H1 (cell line): ENCODE measurements around the gene DSCAM. TPM values are rescaled to one million over a fixed set of nuclear protein-coding genes. Genes with fewer than 3 reads are reported as not detected.
A peak's percentile ranks its signal among the peaks of the same experiment; 100 is the strongest.
"Not testable (repeated sequence)": the region's sequence is repeated elsewhere in the genome, so short reads cannot be mapped to it uniquely, and the experiment has no call there.

Source experiments
- CTCF ChIA-PET: fragments of 300-600 bp; sonication (Branson Sonifier 250); formaldehyde crosslinking; loops from one replicate; lab custom pipeline; 2021; ENCODE audit not compliant: partially characterized antibody; lab: Charles Lee
- POLR2A ChIA-PET: fragments of 300-600 bp; sonication (Branson Sonifier 250); formaldehyde crosslinking; loops from one replicate; lab custom pipeline; 2021; ENCODE audit warnings: inconsistent platforms; ENCODE audit not compliant: partially characterized antibody; lab: Charles Lee
- DNase-seq, 2 experiments: peaks; one replicate each; pipeline versions ENCODE4 v3.0.0 to v3.0.0-alpha.2; 2010 to 2022; ENCODE audit warnings: low spot score in 2 of 2, low read depth in 1 of 2, mixed read lengths in 1 of 2
- FAIRE-seq: peaks from 2 replicates; lab custom pipeline; 2011; peaks lifted over from hg19 to GRCh38; lab: Jason Lieb, UNC
- H2AFZ ChIP-seq: 2 replicates; pipeline ENCODE4 v1.8.1; 2012; ENCODE audit warnings: low read length, inconsistent platforms
- H2AK5ac ChIP-seq: 2 replicates; pipeline ENCODE4 v1.6.1; 2013; ENCODE audit warnings: low read depth, low read length
- H2BK120ac ChIP-seq: replicated peaks from 2 replicates; pipeline ENCODE3; 2013; ENCODE audit warnings: low read depth, low read length, inconsistent platforms
- H2BK12ac ChIP-seq: 2 replicates; pipeline ENCODE4 v1.6.1; 2013; ENCODE audit warnings: low read depth, low read length
- H2BK15ac ChIP-seq: 2 replicates; pipeline ENCODE4 v1.6.1; 2013; ENCODE audit warnings: low read length
- H2BK20ac ChIP-seq: 2 replicates; pipeline ENCODE4 v1.6.1; 2013; ENCODE audit warnings: low read length
- H2BK5ac ChIP-seq: 2 replicates; pipeline ENCODE4 v1.6.1; 2013; ENCODE audit warnings: low read depth, low read length
- H3K14ac ChIP-seq: 2 replicates; pipeline ENCODE4 v1.6.1; 2013; ENCODE audit warnings: inconsistent platforms; ENCODE audit not compliant: insufficient read length
- H3K18ac ChIP-seq: 2 replicates; pipeline ENCODE4 v1.6.1; 2013; ENCODE audit warnings: low read length; ENCODE audit errors: extremely low read depth
- H3K23ac ChIP-seq: 2 replicates; pipeline ENCODE4 v1.6.1; 2013; ENCODE audit warnings: inconsistent platforms; ENCODE audit not compliant: insufficient read length
- H3K23me2 ChIP-seq: 2 replicates; pipeline ENCODE4 v1.6.1; 2013; ENCODE audit warnings: low read depth, low read length
- H3K27ac ChIP-seq: 2 replicates; pipeline ENCODE4 v1.6.1; 2011; ENCODE audit warnings: low read depth, low read length, inconsistent platforms
- H3K27me3 ChIP-seq, 4 experiments: replicated peaks in 1 of 4; 1 replicate in 1 of 4; 2 replicates in 3 of 4; pipeline versions ENCODE4 v1.6.1 to v1.8.1; 2011 to 2013; ENCODE audit warnings: low read length in 3 of 4, mild to moderate bottlenecking in 3 of 4, inconsistent platforms in 2 of 4, mixed read lengths in 2 of 4, moderate library complexity in 1 of 4; ENCODE audit not compliant: control insufficient read depth in 3 of 4, insufficient read depth in 3 of 4; ENCODE audit errors: extremely low read depth in 1 of 4
- H3K36me3 ChIP-seq, 4 experiments: 2 replicates each; pipeline versions ENCODE4 v1.6.1 to v1.8.1; 2011 to 2013; ENCODE audit warnings: mild to moderate bottlenecking in 4 of 4, low read length in 3 of 4, moderate library complexity in 2 of 4, control low read depth in 1 of 4, inconsistent platforms in 1 of 4; ENCODE audit not compliant: insufficient read depth in 4 of 4, control insufficient read depth in 2 of 4
- H3K4ac ChIP-seq: replicated peaks from 2 replicates; pipeline ENCODE3; 2013; ENCODE audit warnings: low read length, low read depth, mixed read lengths, inconsistent platforms; ENCODE audit not compliant: insufficient read length
- H3K4me1 ChIP-seq, 4 experiments: replicated peaks in 1 of 4; 1 replicate in 1 of 4; 2 replicates in 3 of 4; pipeline versions ENCODE4 v1.6.1 to v1.8.1; 2011 to 2013; ENCODE audit warnings: low read length in 3 of 4, inconsistent platforms in 2 of 4, mixed read lengths in 1 of 4; ENCODE audit not compliant: insufficient read depth in 4 of 4, control insufficient read depth in 3 of 4
- H3K4me2 ChIP-seq, 2 experiments: 2 replicates each; pipeline versions ENCODE4 v1.6.1 to v1.8.1; 2011 to 2013; ENCODE audit warnings: low read depth in 2 of 2, low read length in 2 of 2, control low read depth in 1 of 2, inconsistent platforms in 1 of 2, mild to moderate bottlenecking in 1 of 2; ENCODE audit not compliant: insufficient read depth in 1 of 2
- H3K4me3 ChIP-seq, 4 experiments: fragments of 200-600, 300-600 bp in 1 of 4; sonication (generic), shearing (Covaris generic), sonication (Bioruptor Twin) in 1 of 4; 2 replicates each; pipeline versions ENCODE4 v1.5.1 to v1.8.1; 2011 to 2016; ENCODE audit warnings: low read length in 4 of 4, low read depth in 3 of 4, control low read depth in 2 of 4, inconsistent platforms in 2 of 4, mild to moderate bottlenecking in 2 of 4, mixed read lengths in 1 of 4, moderate library complexity in 1 of 4; ENCODE audit not compliant: insufficient read depth in 2 of 4; ENCODE audit errors: extremely low read depth in 1 of 4
- H3K56ac ChIP-seq: replicated peaks from 2 replicates; pipeline ENCODE3; 2013; ENCODE audit warnings: low read depth, mild to moderate bottlenecking, mixed read lengths, low read length, inconsistent platforms; ENCODE audit not compliant: insufficient read length
- H3K79me1 ChIP-seq: 2 replicates; pipeline ENCODE4 v1.6.1; 2013; ENCODE audit warnings: low read depth, low read length, control low read depth
- H3K79me2 ChIP-seq, 2 experiments: 2 replicates each; pipeline versions ENCODE4 v1.6.1 to v1.8.1; 2012 to 2013; ENCODE audit warnings: low read length in 2 of 2, mild to moderate bottlenecking in 2 of 2, inconsistent platforms in 1 of 2; ENCODE audit not compliant: insufficient read depth in 2 of 2, control insufficient read depth in 1 of 2
- H3K9ac ChIP-seq, 4 experiments: replicated peaks in 1 of 4; 1 replicate in 1 of 4; 2 replicates in 3 of 4; pipeline versions ENCODE4 v1.6.1 to v1.8.1; 2011 to 2013; ENCODE audit warnings: low read depth in 3 of 4, low read length in 3 of 4, control low read depth in 2 of 4, mild to moderate bottlenecking in 2 of 4, moderate library complexity in 2 of 4, inconsistent platforms in 1 of 4; ENCODE audit errors: extremely low read depth in 1 of 4
- H3K9me3 ChIP-seq, 2 experiments: 2 replicates each; pipeline versions ENCODE4 v1.6.1 to v1.8.1; 2012 to 2013; ENCODE audit warnings: mild to moderate bottlenecking in 2 of 2, moderate library complexity in 2 of 2, control low read depth in 1 of 2, inconsistent platforms in 1 of 2, low read depth in 1 of 2, low read length in 1 of 2, mixed read lengths in 1 of 2; ENCODE audit not compliant: insufficient read depth in 2 of 2
- H4K20me1 ChIP-seq, 2 experiments: replicated peaks in 1 of 2; 2 replicates each; pipeline versions ENCODE3 to v1.8.1; 2011 to 2013; ENCODE audit warnings: inconsistent platforms in 2 of 2, low read length in 2 of 2, mild to moderate bottlenecking in 1 of 2; ENCODE audit not compliant: insufficient read depth in 2 of 2, control insufficient read depth in 1 of 2
- H4K5ac ChIP-seq: 2 replicates; pipeline ENCODE4 v1.6.1; 2013; ENCODE audit warnings: low read length, low read depth, mixed read lengths, inconsistent platforms; ENCODE audit not compliant: insufficient read length
- H4K8ac ChIP-seq: 2 replicates; pipeline ENCODE4 v1.8.0; 2013; ENCODE audit warnings: mild to moderate bottlenecking, moderate library complexity, low read length, inconsistent platforms; ENCODE audit not compliant: insufficient read depth; ENCODE audit errors: extremely low read depth
- H4K91ac ChIP-seq: replicated peaks from 2 replicates; pipeline ENCODE3; 2013; ENCODE audit warnings: low read length, mixed read lengths, inconsistent platforms; ENCODE audit not compliant: insufficient read length
- YY1 ChIP-seq: IDR thresholded peaks from 2 replicates; pipeline ENCODE4 v1.6.1; 2011; ENCODE audit warnings: low read depth, mild to moderate bottlenecking, low read length
- WGBS, 2 experiments: shearing (Covaris generic) in 1 of 2; methylation state at CpG; one replicate each; pipeline versions ENCODE4 v1.1.6 to v1.1.7; 2013 to 2015; ENCODE audit warnings: low lambda C conversion rate in 2 of 2, mixed read lengths in 2 of 2, inconsistent platforms in 1 of 2, low coverage in 1 of 2, missing lambda C conversion rate in 1 of 2; ENCODE audit not compliant: insufficient replicate concordance in 2 of 2, insufficient coverage in 1 of 2, insufficient read length in 1 of 2; ENCODE audit errors: extremely low coverage in 1 of 2, missing lambda C conversion rate in 1 of 2; 5-methylcytosine and 5-hydroxymethylcytosine counted together
- polyA plus RNA-seq, 7 experiments: library from polyadenylated mRNA; depleted of rRNA in 3 of 7; stranded (reverse) in 5 of 7; unstranded in 2 of 7; fragments of >200 nt in 5 of 7; fragments of 200-250 nt in 2 of 7; gene quantifications; 1 replicate in 5 of 7; 2 replicates in 1 of 7; 4 replicates in 1 of 7; pipeline versions ENCODE4 v1.2.1 to v1.2.3, GENCODE V29; 2011 to 2013; ENCODE audit warnings: missing spikeins in 2 of 7, mixed read lengths in 2 of 7
- total RNA-seq: library from RNA; stranded (reverse); fragmentation: NEBNext Ultra II Directional; extraction: Animal tissue kit (Norgen Biotek cat#: 25700); gene quantifications from 2 replicates; pipeline ENCODE4 v1.2.1, GENCODE V29; 2021

The DSCAM gene
- total and polyA plus RNA-seq, 2 of the 8 experiments (the other 6 are each of a cell fraction or from before 2014, with no cell fraction given), result 0.02 to 0.15 TPM

GRCh38 chr21:40033156-40033782 is 813.7 kb downstream of the DSCAM start:
- not testable (repeated sequence) for H3K79me1 ChIP-seq, H3K4me2 ChIP-seq, H3K18ac ChIP-seq, H2BK5ac ChIP-seq, H3K23ac ChIP-seq, H3K4ac ChIP-seq, H3K27me3 ChIP-seq, H2BK120ac ChIP-seq, H2BK20ac ChIP-seq, H3K4me1 ChIP-seq, H4K5ac ChIP-seq, H2BK12ac ChIP-seq, H3K79me2 ChIP-seq, H3K27ac ChIP-seq, H3K36me3 ChIP-seq, H3K9me3 ChIP-seq, H2AK5ac ChIP-seq, H3K14ac ChIP-seq, H3K23me2 ChIP-seq, H3K9ac ChIP-seq, H4K91ac ChIP-seq, FAIRE-seq, H4K20me1 ChIP-seq, H2BK15ac ChIP-seq, DNase-seq, H4K8ac ChIP-seq, H3K56ac ChIP-seq, H3K4me3 ChIP-seq
- TF ChIP-seq YY1, result peak; percentile 44; the same call in 1 of the 2 replicates
- ChIA-PET CTCF (interaction anchor here (0.7 to 1.5 kb wide), 2 partner anchors 19 to 20 kb away, joined by 3 to 4 read pairs; no protein-coding TSS in a partner anchor), POLR2A (interaction anchor here (1.0 kb wide), 1 partner anchor 24 kb away, joined by 5 read pairs; no protein-coding TSS in a partner anchor)
- 89% methylated on average over 23 of the region's 25 CpGs; no CpG with 5 or more reads in 1 of the 2 experiments for whole genome bisulfite sequencing, 2 experiments
- H2AFZ ChIP-seq, result peak overlapping the region; percentile 57
